ENCODE measurements around the gene ATF7IP2.
"Not testable (repeated sequence)": the region's sequence is repeated elsewhere in the genome, so short reads cannot be mapped to it uniquely, and the experiment has no call there.

ATF7IP2 gene

GRCh38 chr16:10452208-10453158 is 66.6 kb downstream of the ATF7IP2 start:
- not testable (repeated sequence) for DNase-seq (ENCODE audit: low spot score)

DNA sequence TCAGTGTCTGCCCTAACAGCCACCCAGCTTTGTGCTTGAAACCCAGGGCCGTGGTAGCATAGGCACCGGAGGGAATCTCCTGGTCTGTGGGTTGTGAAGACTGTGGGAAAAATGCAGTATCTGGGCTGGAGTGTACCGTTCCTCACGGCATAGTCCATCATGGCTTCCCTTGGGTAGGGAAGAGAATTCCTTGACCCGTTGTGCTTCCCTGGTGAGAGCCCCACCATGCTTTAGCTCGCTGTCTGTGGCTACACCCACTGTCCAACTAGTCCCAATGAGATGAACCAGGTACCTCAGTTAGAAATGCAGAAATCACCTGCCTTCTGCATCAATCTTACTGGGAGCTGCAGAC is 67.3 kb downstream of the ATF7IP2 start:
- no peak for DNase-seq (ENCODE audit: low spot score)

GRCh38 chr16:10465821-10466220 is 80.0 kb downstream of the ATF7IP2 start:
- no peak for DNase-seq (ENCODE audit: low spot score)

GRCh38 chr16:10466313-10466712 is 80.5 kb downstream of the ATF7IP2 start:
- no peak for DNase-seq (ENCODE audit: low spot score)

DNA sequence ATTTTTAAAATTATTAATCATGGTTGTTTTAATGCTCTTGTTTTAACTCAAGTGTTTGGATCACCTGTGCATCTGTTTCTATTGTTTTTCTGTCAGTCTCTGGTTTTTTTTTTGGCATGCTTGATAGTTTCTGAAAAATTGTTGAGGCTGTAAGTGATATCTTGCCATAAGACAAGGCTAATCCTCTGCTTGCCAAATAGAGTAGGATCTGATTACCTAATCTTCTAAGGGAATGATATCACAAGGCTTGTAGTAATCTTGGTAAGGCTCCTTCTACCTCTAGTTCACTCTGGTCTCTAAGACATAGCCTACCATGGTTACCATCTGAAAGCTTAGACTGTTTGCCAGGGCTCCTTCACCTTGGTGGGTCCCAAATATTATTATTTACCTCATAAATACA is 81.0 kb downstream of the ATF7IP2 start:
- no peak for DNase-seq (ENCODE audit: low spot score)

GRCh38 chr16:10476636-10477035 is 90.8 kb downstream of the ATF7IP2 start:
- not testable (repeated sequence) for DNase-seq (ENCODE audit: low spot score)

GRCh38 chr16:10480151-10480550 is 94.3 kb downstream of the ATF7IP2 start:
- DNase-seq (ENCODE audit: low spot score), result no peak

- DNase-seq (ENCODE audit: low spot score), result no peak
Observed at GRCh38 chr16:10485159-10485558, 99.3 kb downstream of the ATF7IP2 start.

DNA sequence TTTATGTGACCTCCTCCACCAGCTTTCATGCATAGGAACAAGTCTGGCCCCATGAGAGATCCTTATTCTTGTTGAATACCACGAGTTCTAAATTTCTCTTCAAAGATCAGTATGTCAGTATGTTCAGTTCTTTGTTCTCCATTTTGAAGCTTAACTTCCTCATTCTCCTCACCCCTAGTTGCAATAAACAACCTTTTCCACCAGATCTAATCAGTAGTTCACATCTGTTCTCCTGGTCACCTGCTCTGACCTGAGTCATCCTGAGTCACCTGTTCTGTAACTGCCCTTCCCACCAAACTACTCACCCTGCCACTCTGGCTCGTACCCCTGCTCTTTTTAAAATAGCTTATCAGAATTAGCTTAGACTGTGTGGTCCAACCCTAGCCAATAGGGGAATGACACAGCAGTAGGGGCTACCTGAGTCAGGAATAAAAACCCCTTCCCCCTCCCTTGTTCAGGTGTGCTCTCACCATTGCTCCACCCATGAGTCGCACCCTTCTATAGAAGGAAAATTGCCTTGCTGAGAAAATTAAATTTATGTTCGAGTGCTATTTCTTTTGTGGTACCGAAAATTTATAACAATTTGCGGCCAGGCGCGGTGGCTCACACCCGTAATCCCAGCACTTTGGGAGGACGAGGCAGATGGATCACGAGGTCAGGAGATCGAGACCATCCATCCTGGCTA is 100.0 kb downstream of the ATF7IP2 start:
- DNase-seq (ENCODE audit: low spot score), result no peak

- no peak for DNase-seq (ENCODE audit: low spot score)
Observed at GRCh38 chr16:10490141-10490540, 104.3 kb downstream of the ATF7IP2 start.

- no peak for DNase-seq (ENCODE audit: low spot score)
Observed at GRCh38 chr16:10493276-10493675, 107.4 kb downstream of the ATF7IP2 start.

DNA sequence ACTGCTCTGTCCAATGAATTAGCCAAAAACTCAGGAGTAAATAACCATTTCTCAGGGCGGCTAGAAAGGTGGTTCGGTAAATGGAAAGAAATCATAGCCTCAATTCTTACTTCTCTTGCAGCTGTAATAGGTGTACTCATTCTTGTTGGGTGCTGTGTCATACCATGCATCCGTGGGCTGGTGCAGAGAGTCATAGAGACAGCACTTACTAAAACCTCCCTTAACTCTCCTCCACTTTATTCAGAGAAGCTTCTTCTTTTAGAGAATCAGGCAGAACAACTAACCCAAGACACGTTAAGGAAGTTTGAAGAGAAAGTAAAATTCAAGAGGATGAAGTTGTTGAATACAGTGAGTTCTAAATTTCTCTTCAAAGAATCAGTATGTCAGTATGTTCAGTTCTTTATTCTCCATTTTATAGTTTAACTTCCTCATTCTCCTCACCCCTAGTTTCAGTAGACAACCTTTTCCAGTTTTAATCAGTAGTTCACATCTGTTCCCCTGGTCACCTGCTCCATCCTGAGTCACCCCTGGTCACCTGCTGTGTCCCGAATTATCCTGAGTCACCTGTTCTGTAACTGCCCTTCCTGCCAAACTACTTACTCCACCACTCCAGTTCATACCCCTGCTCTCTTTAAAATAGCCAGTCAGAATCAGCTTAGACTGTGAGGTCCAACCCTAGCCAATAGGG is 108.6 kb downstream of the ATF7IP2 start:
- no peak for DNase-seq (ENCODE audit: low spot score)

- no peak for DNase-seq (ENCODE audit: low spot score)
Observed at GRCh38 chr16:10495031-10495345, 109.1 kb downstream of the ATF7IP2 start.

- DNase-seq (ENCODE audit: low spot score), result no peak
Observed at GRCh38 chr16:10497132-10498101, 111.6 kb downstream of the ATF7IP2 start.

GRCh38 chr16:10500582-10500981 is 114.7 kb downstream of the ATF7IP2 start:
- DNase-seq (ENCODE audit: low spot score), result no peak

GRCh38 chr16:10501016-10501607 is 115.3 kb downstream of the ATF7IP2 start:
- no peak for DNase-seq (ENCODE audit: low spot score)

GRCh38 chr16:10502776-10503175 is 116.9 kb downstream of the ATF7IP2 start:
- no peak for DNase-seq (ENCODE audit: low spot score)

DNA sequence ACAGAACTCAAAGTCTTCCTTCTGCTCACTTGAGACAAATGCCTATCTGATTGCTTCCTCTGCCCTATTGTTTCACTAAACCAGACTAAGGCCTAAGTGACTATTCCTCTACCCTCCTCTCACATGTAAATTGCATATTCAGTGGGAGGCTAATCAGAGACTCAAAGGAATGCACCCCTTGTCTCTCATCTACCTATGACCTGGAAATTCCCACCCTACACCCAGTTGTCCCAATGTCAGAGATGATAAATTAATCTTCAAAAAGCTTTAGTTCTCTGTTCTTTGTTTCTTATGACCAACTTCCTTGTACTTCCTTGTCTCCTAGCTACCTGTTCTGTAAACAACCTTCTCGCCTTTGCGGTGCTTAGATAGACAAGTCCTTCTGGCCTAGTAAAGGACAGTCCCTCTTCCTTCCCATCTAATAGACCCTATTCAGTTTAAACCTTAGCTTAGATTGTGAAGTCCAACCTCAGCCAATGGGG is 118.6 kb downstream of the ATF7IP2 start:
- DNase-seq (ENCODE audit: low spot score), result no peak

GRCh38 chr16:10505286-10505685 is 119.4 kb downstream of the ATF7IP2 start:
- not testable (repeated sequence) for DNase-seq (ENCODE audit: low spot score)

DNA sequence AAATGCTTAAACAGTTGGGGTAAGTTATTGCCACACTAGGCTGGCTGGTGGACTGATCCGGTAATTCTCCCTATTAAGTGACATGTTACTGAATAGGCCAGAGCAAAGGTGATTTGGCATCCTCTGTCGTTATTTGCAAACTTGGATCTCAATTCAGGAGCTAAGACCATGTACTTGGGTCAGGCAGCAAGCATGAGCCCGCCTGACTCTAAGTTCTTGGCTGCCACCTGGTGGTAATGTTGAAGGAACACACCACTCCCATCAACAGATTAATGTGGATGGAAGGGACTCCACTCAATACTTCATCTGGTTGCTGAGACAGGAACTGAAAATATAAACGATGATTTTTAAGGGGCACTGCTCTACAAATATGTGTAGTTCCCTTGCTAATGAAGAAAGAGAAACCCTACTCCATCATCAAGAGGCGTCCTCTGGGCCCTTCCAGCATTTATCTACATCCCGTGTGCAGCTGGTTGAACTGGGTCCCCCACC is 123.7 kb downstream of the ATF7IP2 start:
- DNase-seq (ENCODE audit: low spot score), result peak; percentile 71

DNA sequence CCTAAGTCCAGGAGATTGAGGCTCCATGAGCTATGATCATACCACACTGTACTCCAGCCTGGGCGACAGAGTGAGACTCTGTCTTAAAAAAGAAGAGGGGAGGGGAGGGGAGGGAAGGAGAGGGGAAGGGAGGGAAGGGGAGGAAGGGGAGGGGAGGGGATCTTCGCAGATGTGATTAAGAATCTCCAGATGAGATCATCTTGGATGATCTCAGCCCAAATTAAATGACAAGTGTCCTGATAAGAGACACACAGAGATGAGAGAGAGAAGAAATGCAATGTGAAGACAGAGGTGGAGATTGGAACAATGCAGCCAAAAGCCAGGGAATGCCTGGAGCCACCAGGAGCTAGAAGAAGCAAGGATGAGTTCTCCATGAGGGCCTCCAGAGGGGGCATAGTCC is 124.4 kb downstream of the ATF7IP2 start:
- DNase-seq (ENCODE audit: low spot score), result no peak

Measured in CD4-positive, alpha-beta T cell treated with Interleukin-15 for 4 hours (primary cell).